A673 (cell line): ENCODE data around the gene SLF2.

Experiments used
- EZH2 ChIP-seq: fragments of 200-600 bp; sonication (generic); IDR thresholded peaks from 2 replicates; pipeline ENCODE4 v1.6.1; 2017; ENCODE audit warnings: borderline replicate concordance, low read depth, mild to moderate bottlenecking, mixed read lengths, antibody characterized with exemption, low read length; ENCODE audit not compliant: poor library complexity, severe bottlenecking
- TF ChIP-seq, protein P1 (sequence below): fragments of 300-800, 200-600 bp; sonication (generic); conservative IDR thresholded peaks from 2 replicates; pipeline ENCODE4 v1.5.1; 2017; ENCODE audit warnings: low read depth, mild to moderate bottlenecking, antibody characterized with exemption, low read length, moderate library complexity, mixed read lengths

DNA sequence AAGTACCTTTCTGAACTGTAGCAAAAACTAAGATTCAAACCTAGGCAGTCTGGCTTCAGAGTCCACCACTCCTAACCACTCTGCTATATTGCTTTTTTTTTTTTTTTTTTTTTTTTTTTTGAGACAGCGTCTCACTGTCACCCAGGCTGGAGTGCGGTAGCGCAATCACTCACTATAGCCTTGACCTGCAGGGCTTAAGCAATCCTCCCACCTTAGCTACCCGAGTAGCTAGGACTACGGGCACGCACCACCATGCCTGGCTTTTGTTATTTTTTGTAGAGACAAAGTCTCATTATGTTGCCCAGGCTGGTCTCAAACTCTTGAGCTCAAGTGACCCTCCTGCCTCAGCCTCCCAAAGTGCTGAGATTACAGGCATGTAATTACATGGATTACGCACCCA is 10.1 kb upstream of the SLF2 start:
- TF ChIP-seq, protein P1, sequence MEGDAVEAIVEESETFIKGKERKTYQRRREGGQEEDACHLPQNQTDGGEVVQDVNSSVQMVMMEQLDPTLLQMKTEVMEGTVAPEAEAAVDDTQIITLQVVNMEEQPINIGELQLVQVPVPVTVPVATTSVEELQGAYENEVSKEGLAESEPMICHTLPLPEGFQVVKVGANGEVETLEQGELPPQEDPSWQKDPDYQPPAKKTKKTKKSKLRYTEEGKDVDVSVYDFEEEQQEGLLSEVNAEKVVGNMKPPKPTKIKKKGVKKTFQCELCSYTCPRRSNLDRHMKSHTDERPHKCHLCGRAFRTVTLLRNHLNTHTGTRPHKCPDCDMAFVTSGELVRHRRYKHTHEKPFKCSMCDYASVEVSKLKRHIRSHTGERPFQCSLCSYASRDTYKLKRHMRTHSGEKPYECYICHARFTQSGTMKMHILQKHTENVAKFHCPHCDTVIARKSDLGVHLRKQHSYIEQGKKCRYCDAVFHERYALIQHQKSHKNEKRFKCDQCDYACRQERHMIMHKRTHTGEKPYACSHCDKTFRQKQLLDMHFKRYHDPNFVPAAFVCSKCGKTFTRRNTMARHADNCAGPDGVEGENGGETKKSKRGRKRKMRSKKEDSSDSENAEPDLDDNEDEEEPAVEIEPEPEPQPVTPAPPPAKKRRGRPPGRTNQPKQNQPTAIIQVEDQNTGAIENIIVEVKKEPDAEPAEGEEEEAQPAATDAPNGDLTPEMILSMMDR, result no peak
- no peak for TF ChIP-seq EZH2
